Renal cortical epithelial cell (primary cell): ENCODE results near the gene ZGLP1. TPM values are rescaled to one million over a fixed set of nuclear protein-coding genes. Genes with fewer than 3 reads are reported as not detected.
"Not testable (repeated sequence)": the region's sequence is repeated elsewhere in the genome, so short reads cannot be mapped to it uniquely, and the experiment has no call there.

Source experiments
- DNase-seq: peaks from one replicate; pipeline ENCODE4 v3.0.0-alpha.2; 2011; ENCODE audit warnings: low read depth
- total RNA-seq: library from RNA; depleted of rRNA; stranded (reverse); fragments of >200 nt; gene quantifications from 2 replicates; pipeline ENCODE4 v1.2.3, GENCODE V29; 2014

The ZGLP1 gene
- total RNA-seq = 0.17 and 0.70 TPM in 2 replicates

- DNase-seq = no peak
Observed at GRCh38 chr19:10309423-10309822, at the start of gene ZGLP1. Gene ZGLP1, minus strand, starts transcription at chr19:10309815.

GRCh38 chr19:10356431-10356830, 46.8 kb upstream of the ZGLP1 start:
- no peak for DNase-seq

- DNase-seq = no peak
Observed at GRCh38 chr19:10353793-10354391, 44.3 kb upstream of the ZGLP1 start.

- no peak for DNase-seq
Observed at GRCh38 chr19:10352764-10353671, 43.4 kb upstream of the ZGLP1 start.

DNA sequence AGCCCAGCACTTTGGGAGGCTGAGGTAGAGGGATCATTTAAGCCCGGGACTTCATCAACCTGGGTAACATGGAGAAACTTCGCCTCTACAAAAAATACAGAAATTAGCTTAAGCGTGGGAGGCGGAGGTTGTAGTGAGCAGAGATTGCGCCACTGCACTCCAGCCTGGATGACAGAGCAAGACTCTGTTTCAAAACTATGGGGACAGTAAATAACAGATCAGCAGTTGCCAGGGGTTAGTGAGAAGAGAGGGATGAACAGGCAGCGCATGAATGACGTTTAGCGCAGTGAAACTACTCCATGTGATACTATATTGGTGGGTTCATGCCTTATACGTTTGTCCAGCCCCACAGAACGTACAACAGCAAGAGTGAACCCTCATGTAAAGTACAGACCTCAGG, 36.9 kb upstream of the ZGLP1 start:
- DNase-seq = peak; percentile 32

DNA sequence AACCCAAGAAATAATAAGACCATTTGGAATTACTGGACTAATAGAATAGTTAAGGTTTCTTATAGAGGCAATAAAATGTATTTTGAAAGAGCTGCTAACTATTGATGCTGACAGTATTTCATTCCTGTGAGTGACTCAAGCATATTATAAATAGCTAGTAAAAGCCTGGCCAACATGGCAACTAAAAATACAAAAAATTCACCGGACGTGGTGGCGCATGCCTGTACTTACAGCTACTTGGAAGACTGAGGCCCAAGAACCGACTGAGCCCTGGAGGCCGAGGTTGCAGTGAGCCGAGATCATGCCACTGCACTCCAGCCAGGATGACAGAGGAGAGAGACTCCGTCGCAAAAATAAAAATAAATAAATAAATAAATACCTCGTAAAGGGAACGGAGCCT, 35.2 kb upstream of the ZGLP1 start:
- no peak for DNase-seq

GRCh38 chr19:10343495-10343894, 33.9 kb upstream of the ZGLP1 start:
- DNase-seq = no peak

- DNase-seq = no peak
Observed at GRCh38 chr19:10339977-10340376, 30.4 kb upstream of the ZGLP1 start.

- no peak for DNase-seq
Observed at GRCh38 chr19:10339380-10339960, 29.9 kb upstream of the ZGLP1 start, which contains the start of gene ICAM3. Gene ICAM3, minus strand, starts transcription at chr19:10339624. Its CDS starts 10 bp downstream, at chr19:10339614.

- no peak for DNase-seq
Observed at GRCh38 chr19:10338940-10339339, 29.3 kb upstream of the ZGLP1 start.

DNA sequence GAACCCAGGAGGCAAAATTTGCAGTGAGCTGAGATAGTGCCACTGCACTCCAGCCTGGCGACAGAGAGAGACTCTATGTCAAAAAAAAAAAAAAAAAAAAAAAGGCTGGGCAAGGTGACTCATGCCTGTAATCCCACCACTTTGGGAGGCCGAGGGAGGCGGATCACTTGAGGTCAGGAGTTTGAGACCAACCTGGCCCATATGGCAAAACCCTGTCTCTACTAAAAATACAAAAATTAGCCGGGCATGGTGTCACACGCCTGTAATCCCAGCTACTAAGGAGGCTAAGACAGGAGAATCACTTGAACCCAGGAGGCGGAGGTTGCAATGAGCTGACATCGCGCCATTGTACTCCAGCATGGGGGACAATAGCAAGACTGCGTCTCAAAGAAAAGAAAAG, 27.1 kb upstream of the ZGLP1 start:
- DNase-seq = not testable (repeated sequence)

GRCh38 chr19:10335352-10335985, 25.9 kb upstream of the ZGLP1 start:
- no peak for DNase-seq

DNA sequence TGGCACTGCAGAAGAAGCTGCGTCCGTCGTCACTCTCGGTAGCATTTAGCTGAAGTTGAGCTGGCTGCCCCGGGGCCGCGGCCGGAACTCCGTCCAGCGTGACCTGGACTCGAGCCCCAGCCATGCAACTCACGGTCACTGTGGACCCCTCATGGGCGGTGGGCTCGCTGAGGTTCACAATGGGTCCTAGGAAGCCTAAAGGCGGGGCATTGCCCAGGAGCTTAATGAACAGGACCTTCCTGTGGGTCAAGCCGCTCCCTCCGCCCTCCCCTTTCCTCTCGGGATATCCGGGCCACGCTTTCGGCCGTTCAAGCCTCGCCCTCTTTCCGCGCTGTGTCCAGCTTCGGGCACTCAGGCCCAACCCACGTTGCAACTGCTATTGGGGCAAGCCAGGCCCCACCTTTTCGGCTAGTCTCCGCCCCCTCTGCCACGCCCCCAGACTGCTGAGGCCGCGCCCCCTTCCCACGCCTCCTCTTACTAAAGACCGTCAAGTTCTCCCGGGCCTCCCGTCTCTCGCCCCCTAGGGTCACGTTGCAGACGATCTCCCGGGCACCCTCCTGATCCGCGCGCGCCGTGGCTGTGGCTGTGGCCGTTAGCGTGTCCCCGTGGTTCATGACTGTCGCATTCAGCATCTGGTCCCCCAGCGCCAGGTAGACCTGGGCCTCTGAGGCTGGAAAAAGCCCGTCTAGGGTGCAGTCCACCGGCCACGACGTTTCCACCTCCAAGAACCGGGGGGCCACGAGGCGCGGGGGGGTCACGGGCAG, 25.2 kb upstream of the ZGLP1 start:
- peak; percentile 89 for DNase-seq

GRCh38 chr19:10333758-10334587, 24.4 kb upstream of the ZGLP1 start:
- no peak for DNase-seq

DNA sequence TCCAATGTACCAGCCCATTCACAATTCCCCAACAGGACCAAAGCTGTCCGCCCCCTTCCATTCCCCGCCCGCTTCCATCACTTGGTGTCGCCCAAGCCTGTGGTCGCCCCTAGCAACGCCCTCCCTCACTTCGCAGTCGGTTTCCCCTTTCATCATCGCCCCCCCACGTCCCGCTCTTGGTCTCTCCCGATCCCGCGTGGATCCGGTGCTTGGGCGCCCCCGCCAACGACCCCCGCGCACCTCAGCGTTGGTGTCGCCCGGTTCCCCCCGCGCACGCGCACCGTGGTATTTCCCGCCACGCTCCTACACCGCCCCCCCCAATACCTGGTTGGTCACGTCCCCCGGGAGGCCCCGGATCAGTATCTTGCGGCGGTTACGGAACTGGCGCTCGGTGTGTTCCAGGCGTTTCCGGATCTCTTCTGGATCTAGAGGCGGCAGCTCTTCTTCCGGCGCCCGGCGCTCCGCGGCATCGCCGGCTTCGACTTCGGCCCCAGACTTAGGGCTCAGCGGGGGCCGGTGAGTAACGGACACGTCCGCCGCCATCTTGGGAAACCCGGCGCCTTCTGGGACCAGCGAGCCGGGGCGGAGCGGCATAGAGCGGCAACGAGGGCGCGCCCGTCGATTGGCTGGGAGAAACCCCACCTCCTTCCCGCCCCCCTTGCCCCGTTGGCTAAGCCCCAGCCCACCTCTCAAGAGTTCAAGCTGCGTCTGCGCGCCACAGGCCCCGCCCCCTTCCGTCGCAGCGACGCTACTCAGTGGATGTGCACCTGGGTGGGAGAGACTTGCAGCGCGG, 23.5 kb upstream of the ZGLP1 start, which contains the start of gene RAVER1:
Gene RAVER1 (minus strand): TSS at position 565 of the 793 bp plus-strand sequence. CDS start 22 bp downstream, at position 543.
- peak; percentile 88 for DNase-seq

DNA sequence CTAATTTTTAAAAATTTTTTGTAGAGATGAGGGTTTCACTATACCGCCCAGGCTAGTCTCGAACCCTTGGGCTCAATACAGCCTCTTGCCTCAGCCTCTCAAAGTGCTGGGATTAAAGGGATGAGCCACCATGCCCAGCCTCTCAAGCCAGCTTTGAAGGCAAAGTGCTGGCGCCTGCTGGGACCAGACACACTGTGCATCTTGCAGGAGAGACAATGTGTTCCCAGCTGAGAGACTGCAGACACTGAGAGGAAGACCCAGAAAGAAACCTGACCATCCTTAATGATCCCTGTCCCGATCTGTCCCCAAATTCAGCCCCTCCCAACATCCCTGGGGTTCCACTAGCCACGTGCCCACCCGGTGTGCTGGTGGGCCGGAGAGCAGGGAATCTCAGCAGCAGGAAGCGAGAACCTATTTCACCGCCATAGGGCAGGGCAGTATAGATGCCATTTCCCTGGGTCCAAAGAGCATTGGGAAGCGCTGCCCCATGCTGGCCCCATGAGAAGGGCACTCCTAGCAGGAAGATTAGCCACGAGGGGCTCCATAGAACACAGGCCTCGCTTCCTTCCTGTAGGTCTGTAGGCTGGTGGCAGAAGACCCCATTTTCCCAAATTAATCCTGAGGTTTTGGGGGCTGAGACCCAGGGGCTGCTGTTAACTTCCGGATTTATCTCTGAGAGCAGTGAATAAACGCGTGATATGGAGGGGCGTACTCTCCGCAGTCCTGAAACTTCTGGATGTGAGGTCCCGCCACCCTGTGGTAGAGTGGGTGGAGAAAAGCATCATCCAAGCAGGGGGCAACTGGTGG, 22.7 kb upstream of the ZGLP1 start:
- DNase-seq = no peak

DNA sequence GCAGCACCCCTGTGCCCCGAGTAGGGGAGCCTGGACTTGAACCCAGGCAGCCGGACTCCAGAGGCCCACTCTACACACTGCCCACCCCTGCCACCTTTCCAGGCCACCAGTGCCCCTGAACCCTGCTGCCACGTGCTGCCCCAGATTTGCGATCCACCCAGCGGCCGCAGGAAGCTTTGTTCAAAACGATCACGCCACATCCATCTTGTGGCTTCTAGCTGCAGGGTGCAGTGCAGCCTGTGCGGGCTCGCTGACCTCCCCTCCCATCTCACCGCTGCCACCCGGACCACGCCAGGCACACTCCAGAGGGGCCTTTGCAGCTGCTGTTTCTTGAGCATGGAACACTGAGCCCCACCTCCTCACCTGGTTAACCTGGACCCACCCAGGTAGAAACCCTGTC, 19.9 kb upstream of the ZGLP1 start:
- DNase-seq = no peak

- DNase-seq = no peak
Observed at GRCh38 chr19:10328558-10329429, 19.2 kb upstream of the ZGLP1 start.
